Liver (tissue), 9 donors: ENCODE data around the gene SERPINA5. TPM values are rescaled to one million over a fixed set of nuclear protein-coding genes. Genes with fewer than 3 reads are reported as not detected.
A peak's percentile ranks its signal among the peaks of the same experiment; 100 is the strongest.

Experiments used
- DNase-seq: peaks from one replicate; pipeline ENCODE4 v3.0.0-alpha.2; 2017; ENCODE audit warnings: low spot score
- H3K27ac ChIP-seq, 2 donors: one replicate each; pipeline ENCODE4 v1.7.0; 2013; ENCODE audit warnings: inconsistent platforms in 2 of 2, low read length in 2 of 2, control low read depth in 1 of 2, low read depth in 1 of 2, mild to moderate bottlenecking in 1 of 2
- H3K27me3 ChIP-seq, 4 donors: one replicate each; pipeline versions ENCODE4 v1.6.1 to v1.7.0; 2013; ENCODE audit warnings: low read length in 3 of 4, inconsistent platforms in 1 of 4, mild to moderate bottlenecking in 1 of 4, moderate library complexity in 1 of 4; ENCODE audit not compliant: control insufficient read depth in 4 of 4, insufficient read depth in 4 of 4
- H3K36me3 ChIP-seq, 4 donors: one replicate each; pipeline versions ENCODE4 v1.6.1 to v1.7.0; 2013; ENCODE audit warnings: low read length in 3 of 4, mild to moderate bottlenecking in 3 of 4, low read depth in 1 of 4, moderate library complexity in 1 of 4; ENCODE audit not compliant: control insufficient read depth in 4 of 4, insufficient read depth in 3 of 4
- H3K4me1 ChIP-seq, 4 donors: one replicate each; pipeline versions ENCODE4 v1.6.1 to v1.7.0; 2013; ENCODE audit warnings: low read length in 3 of 4, mild to moderate bottlenecking in 3 of 4, moderate library complexity in 1 of 4; ENCODE audit not compliant: control insufficient read depth in 4 of 4, insufficient read depth in 4 of 4
- H3K4me3 ChIP-seq, 3 donors: one replicate each; pipeline versions ENCODE4 v1.6.1 to v1.7.0; 2013; ENCODE audit warnings: low read length in 3 of 3, control low read depth in 1 of 3, low read depth in 1 of 3, mild to moderate bottlenecking in 1 of 3
- H3K9ac ChIP-seq, 2 donors: one replicate each; pipeline ENCODE4 v1.7.0; 2013; ENCODE audit warnings: low read length in 2 of 2, mild to moderate bottlenecking in 2 of 2, moderate library complexity in 2 of 2, control low read depth in 1 of 2, low read depth in 1 of 2
- H3K9me3 ChIP-seq, 4 donors: one replicate each; pipeline versions ENCODE4 v1.6.1 to v1.7.0; 2013; ENCODE audit warnings: low read length in 3 of 4; ENCODE audit not compliant: control insufficient read depth in 4 of 4
- FOXA1 ChIP-seq: IDR thresholded peaks from 2 replicates; pipeline ENCODE4 v1.6.1; 2016; ENCODE audit warnings: antibody characterized with exemption
- FOXA2 ChIP-seq: IDR thresholded peaks from 2 replicates; pipeline ENCODE4 v1.6.1; 2016; ENCODE audit warnings: antibody characterized with exemption
- HNF4A ChIP-seq, 2 donors: conservative IDR thresholded peaks; 2 replicates each; pipeline ENCODE4 v1.6.1; 2016; ENCODE audit warnings: antibody characterized with exemption in 2 of 2, mild to moderate bottlenecking in 2 of 2
- HNF4G ChIP-seq: IDR thresholded peaks from 2 replicates; pipeline ENCODE4 v1.6.1; 2016; ENCODE audit warnings: antibody characterized with exemption
- JUND ChIP-seq, 2 donors: IDR thresholded peaks; 2 replicates each; pipeline ENCODE4 v1.6.1; 2016; ENCODE audit warnings: antibody characterized with exemption in 2 of 2
- NR2F2 ChIP-seq: IDR thresholded peaks from 2 replicates; pipeline ENCODE4 v1.6.1; 2016; ENCODE audit warnings: antibody characterized with exemption
- RAD21 ChIP-seq, 2 donors: IDR thresholded peaks; 2 replicates each; pipeline ENCODE4 v1.6.1; 2016; ENCODE audit warnings: antibody characterized with exemption in 2 of 2, mild to moderate bottlenecking in 2 of 2
- RXRA ChIP-seq, 2 donors: IDR thresholded peaks; 2 replicates each; pipeline ENCODE4 v1.6.1; 2017 to 2018; ENCODE audit warnings: antibody characterized with exemption in 2 of 2, mild to moderate bottlenecking in 1 of 2
- SP1 ChIP-seq: IDR thresholded peaks from 2 replicates; pipeline ENCODE4 v1.6.1; 2018; ENCODE audit warnings: antibody characterized with exemption, mild to moderate bottlenecking
- TAF1 ChIP-seq: conservative IDR thresholded peaks from 2 replicates; pipeline ENCODE4 v1.6.1; 2016; ENCODE audit warnings: antibody characterized with exemption, mild to moderate bottlenecking
- YY1 ChIP-seq: IDR thresholded peaks from 2 replicates; pipeline ENCODE4 v1.6.1; 2016; ENCODE audit warnings: antibody characterized with exemption, mild to moderate bottlenecking
- WGBS: extraction: QIAGEN DNeasy Blood & Tissue Kit; methylation state at CpG from one replicate; pipeline ENCODE4 v1.1.7; 2013; 5-methylcytosine and 5-hydroxymethylcytosine counted together
- polyA plus RNA-seq, 2 donors: library from polyadenylated mRNA; stranded (reverse) in 1 of 2; unstranded in 1 of 2; fragments of 200-250 nt in 1 of 2; fragments of >200 nt in 1 of 2; fragmentation: Nextera tagmentation in 1 of 2; extraction: Ambion mirVana in 1 of 2; gene quantifications; one replicate each; pipeline versions ENCODE4 v1.2.1 to v1.2.3, GENCODE V29; 2013 to 2015
- total RNA-seq, 2 donors: library from RNA; depleted of rRNA; stranded (reverse); fragments of >200 nt; gene quantifications; one replicate each; pipeline ENCODE4 v1.2.3, GENCODE V29; 2014
- TF ChIP-seq, protein P1 (sequence below): IDR thresholded peaks from 2 replicates; pipeline ENCODE4 v1.6.1; 2016; ENCODE audit warnings: antibody characterized with exemption
- TF ChIP-seq, protein P2 (sequence below): IDR thresholded peaks from 2 replicates; pipeline ENCODE4 v1.6.1; 2016; ENCODE audit warnings: antibody characterized with exemption, mild to moderate bottlenecking
- TF ChIP-seq, protein P3 (sequence below): fragments of 150-350 bp; IDR thresholded peaks from 2 replicates; pipeline ENCODE4 v1.5.1; 2017; ENCODE audit warnings: improper control_type of control experiment, low read depth, low read length; ENCODE audit not compliant: missing input control
- TF ChIP-seq, protein P4 (sequence below): IDR thresholded peaks from 2 replicates; pipeline ENCODE4 v1.6.1; 2016; ENCODE audit warnings: antibody characterized with exemption
- donor health status: healthy.
- donor health status: healthy.
- donor health status: healthy.
- donor health status: healthy.
- donor health status: healthy.

The SERPINA5 gene
- total and polyA plus RNA-seq, 4 donors: 37.0 to 250 (median 84.0) TPM

DNA sequence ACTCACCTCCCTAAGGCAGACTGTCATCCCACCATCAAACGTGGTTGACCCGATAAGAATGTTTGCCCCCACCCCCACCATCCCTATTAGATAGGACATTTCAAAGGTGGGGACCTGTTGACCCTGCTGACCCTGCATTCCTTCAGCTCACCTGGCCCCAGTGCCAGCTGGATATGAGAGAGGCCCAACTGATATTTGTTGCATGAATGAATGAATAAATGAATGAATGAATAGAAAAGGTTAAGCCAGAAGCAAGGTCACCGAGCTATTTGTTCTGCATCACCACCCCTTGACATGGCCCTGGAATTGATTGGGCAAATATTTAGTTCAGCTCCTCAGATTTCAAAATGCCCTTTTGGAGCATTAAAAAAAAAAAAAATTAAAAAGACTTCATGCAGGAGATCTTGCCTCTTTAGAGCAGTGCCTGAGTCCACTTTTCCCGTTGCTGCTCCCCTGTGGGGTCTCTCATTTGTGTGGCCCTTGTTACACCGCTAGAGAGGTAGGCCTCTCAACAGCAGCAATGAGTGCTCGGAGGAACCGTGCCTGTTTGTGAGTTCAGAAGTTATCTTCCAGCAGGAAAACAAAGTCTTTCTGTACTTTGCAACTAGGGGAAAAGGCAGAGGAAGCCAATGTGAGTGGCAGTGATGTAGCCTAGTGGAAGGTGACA is 8.5 kb upstream of the SERPINA5 start (continued):
- TF ChIP-seq, protein P1, sequence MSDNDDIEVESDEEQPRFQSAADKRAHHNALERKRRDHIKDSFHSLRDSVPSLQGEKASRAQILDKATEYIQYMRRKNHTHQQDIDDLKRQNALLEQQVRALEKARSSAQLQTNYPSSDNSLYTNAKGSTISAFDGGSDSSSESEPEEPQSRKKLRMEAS: no peak
- TF ChIP-seq TAF1 (no peak), JUND (IDR thresholded peaks at IDR 0.05) (peak in 1 of 2 donors; percentile 38), FOXA2 (no peak), HNF4G (no peak), HNF4A (conservative IDR thresholded peaks at IDR 0.05) (peak; percentile 71 to 76), RAD21 (IDR thresholded peaks at IDR 0.05) (peak; percentile 12 to 30), SP1 (peak; percentile 59), RXRA (IDR thresholded peaks at IDR 0.05) (peak; percentile 68 to 75)

DNA sequence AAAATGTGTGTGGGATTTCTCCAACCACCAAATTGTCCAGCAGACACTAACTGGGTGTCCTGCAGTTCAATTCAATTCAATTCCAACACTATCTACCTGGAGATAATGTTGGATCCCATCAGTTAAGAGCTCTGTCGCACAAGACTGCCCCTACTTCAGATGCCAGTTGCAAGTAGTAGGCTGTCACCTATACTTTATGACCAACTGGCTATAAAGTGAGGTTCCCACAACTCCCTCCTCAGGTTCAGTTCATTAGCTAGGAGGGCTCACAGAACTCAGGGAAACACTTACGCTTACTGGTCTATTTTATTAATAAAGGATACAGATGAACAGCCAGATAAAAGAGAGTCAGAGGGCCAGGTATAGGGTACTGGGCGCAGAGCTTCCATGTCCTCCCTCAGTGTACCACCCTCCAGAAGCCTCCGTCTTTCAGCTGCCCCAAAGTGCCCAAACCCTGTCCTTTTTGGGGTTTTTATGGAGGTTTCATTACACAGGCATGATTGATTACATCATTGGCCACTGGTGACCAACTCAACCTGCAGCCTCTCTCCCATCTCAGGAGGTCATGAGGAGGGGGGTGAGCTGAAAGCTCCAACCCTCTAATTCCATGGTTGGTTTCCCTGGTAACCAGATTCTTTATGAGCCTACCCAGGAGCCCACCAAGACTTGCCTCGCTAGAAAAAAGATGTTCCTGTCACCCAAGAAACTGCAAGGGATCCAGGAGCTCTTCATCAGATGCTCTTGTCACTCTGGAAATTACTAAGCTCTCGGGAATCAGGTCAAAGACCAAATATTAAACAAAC is 7.5 kb upstream of the SERPINA5 start:
- no peaks in the 10 kb centered on the region for H3K9me3 ChIP-seq
- 72% methylated on average over 6 of the region's 6 CpGs for WGBS
- H3K36me3 ChIP-seq: no peaks in the 10 kb centered on the region
- DNase-seq: no peak
- peak overlapping the region; percentile 47 to 51 for H3K27ac ChIP-seq
- TF ChIP-seq, protein P2, sequence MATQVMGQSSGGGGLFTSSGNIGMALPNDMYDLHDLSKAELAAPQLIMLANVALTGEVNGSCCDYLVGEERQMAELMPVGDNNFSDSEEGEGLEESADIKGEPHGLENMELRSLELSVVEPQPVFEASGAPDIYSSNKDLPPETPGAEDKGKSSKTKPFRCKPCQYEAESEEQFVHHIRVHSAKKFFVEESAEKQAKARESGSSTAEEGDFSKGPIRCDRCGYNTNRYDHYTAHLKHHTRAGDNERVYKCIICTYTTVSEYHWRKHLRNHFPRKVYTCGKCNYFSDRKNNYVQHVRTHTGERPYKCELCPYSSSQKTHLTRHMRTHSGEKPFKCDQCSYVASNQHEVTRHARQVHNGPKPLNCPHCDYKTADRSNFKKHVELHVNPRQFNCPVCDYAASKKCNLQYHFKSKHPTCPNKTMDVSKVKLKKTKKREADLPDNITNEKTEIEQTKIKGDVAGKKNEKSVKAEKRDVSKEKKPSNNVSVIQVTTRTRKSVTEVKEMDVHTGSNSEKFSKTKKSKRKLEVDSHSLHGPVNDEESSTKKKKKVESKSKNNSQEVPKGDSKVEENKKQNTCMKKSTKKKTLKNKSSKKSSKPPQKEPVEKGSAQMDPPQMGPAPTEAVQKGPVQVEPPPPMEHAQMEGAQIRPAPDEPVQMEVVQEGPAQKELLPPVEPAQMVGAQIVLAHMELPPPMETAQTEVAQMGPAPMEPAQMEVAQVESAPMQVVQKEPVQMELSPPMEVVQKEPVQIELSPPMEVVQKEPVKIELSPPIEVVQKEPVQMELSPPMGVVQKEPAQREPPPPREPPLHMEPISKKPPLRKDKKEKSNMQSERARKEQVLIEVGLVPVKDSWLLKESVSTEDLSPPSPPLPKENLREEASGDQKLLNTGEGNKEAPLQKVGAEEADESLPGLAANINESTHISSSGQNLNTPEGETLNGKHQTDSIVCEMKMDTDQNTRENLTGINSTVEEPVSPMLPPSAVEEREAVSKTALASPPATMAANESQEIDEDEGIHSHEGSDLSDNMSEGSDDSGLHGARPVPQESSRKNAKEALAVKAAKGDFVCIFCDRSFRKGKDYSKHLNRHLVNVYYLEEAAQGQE: no peak
- TF ChIP-seq, protein P1: no peak
- TF ChIP-seq FOXA1: no peak
- no peak for TF ChIP-seq RXRA (IDR thresholded peaks at IDR 0.05)
- TF ChIP-seq, protein P3, sequence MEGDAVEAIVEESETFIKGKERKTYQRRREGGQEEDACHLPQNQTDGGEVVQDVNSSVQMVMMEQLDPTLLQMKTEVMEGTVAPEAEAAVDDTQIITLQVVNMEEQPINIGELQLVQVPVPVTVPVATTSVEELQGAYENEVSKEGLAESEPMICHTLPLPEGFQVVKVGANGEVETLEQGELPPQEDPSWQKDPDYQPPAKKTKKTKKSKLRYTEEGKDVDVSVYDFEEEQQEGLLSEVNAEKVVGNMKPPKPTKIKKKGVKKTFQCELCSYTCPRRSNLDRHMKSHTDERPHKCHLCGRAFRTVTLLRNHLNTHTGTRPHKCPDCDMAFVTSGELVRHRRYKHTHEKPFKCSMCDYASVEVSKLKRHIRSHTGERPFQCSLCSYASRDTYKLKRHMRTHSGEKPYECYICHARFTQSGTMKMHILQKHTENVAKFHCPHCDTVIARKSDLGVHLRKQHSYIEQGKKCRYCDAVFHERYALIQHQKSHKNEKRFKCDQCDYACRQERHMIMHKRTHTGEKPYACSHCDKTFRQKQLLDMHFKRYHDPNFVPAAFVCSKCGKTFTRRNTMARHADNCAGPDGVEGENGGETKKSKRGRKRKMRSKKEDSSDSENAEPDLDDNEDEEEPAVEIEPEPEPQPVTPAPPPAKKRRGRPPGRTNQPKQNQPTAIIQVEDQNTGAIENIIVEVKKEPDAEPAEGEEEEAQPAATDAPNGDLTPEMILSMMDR: no peak
- TF ChIP-seq TAF1: no peak
- TF ChIP-seq FOXA2: no peak
- no peak for TF ChIP-seq YY1
- TF ChIP-seq, protein P4, sequence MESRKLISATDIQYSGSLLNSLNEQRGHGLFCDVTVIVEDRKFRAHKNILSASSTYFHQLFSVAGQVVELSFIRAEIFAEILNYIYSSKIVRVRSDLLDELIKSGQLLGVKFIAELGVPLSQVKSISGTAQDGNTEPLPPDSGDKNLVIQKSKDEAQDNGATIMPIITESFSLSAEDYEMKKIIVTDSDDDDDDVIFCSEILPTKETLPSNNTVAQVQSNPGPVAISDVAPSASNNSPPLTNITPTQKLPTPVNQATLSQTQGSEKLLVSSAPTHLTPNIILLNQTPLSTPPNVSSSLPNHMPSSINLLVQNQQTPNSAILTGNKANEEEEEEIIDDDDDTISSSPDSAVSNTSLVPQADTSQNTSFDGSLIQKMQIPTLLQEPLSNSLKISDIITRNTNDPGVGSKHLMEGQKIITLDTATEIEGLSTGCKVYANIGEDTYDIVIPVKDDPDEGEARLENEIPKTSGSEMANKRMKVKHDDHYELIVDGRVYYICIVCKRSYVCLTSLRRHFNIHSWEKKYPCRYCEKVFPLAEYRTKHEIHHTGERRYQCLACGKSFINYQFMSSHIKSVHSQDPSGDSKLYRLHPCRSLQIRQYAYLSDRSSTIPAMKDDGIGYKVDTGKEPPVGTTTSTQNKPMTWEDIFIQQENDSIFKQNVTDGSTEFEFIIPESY: no peak
- no peak for TF ChIP-seq SP1
- no peak for TF ChIP-seq NR2F2
- TF ChIP-seq JUND (IDR thresholded peaks at IDR 0.05): no peak
- H3K9ac ChIP-seq: peak overlapping the region in 1 of 2 donors; percentile 2
- H3K4me1 ChIP-seq: peaks cover 33 to 70% (median 66%) of the 10 kb centered on the region in 4 donors
- H3K27me3 ChIP-seq: no peaks in the 10 kb centered on the region
- H3K4me3 ChIP-seq: no peak overlapping the region
